Measurements from ENCODE around the gene CLVS2.
A peak's percentile ranks its signal among the peaks of the same experiment; 100 is the strongest.

CLVS2 gene

DNA sequence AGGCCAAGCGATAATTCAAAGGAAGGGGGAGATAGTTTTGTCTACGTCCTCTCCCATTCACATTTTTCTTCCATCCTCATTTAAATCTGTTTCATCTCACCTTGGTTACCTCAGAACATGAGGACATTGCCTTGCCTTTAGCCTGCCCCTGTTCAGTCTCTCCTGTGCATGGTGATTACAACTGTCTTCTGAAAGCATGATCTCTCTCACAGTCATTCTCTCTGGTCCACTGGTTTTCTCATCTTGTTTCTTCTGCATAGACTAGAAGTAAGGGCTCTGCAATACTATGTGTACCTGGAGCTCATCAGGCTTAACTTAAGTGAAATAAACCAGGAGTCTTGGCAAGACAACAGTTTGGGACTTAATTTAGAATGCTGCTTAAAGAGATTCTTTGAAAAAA lies 31.4 kb downstream of the CLVS2 start:
- Histone ChIP-seq H3K27me3 (ENCODE audit: control insufficient read depth, insufficient read depth, low read length) (no peaks in the 10 kb centered on the region), H3K27ac (ENCODE audit: low read length) (no peak overlapping the region), H3K4me1 (ENCODE audit: control insufficient read depth, low read depth, low read length) (no peaks in the 10 kb centered on the region), H3K36me3 (ENCODE audit: control insufficient read depth, low read depth, low read length) (no peaks in the 10 kb centered on the region), H3K9ac (ENCODE audit: low read length) (no peak overlapping the region), H3K4me3 (ENCODE audit: low read length) (no peak overlapping the region), H3K9me3 (ENCODE audit: control insufficient read depth, low read depth, low read length) (no peaks in the 10 kb centered on the region)

DNA sequence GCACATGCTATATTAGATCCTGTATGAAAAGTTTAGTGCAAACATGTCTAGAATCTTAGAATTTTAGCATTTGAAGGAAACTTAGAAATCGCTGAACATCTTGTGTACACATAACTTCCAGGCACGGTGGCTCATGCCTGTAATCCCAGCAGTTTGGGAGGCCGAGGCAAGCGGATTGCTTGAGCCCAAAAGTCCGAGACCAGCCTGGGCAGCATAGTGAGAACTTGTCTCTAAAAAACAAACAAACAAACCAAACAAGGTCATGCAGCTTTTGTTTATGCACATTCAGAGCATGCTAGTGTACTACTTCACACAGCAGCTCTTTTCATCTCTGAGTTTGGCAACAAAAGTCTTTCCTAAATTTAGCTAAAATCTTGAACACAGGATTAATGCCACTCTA lies 32.2 kb downstream of the CLVS2 start:
- Histone ChIP-seq H3K27ac (ENCODE audit: low read length) (no peak overlapping the region), H3K36me3 (ENCODE audit: control insufficient read depth, low read depth, low read length) (no peaks in the 10 kb centered on the region), H3K27me3 (ENCODE audit: control insufficient read depth, insufficient read depth, low read length) (no peaks in the 10 kb centered on the region), H3K4me3 (ENCODE audit: low read length) (no peak overlapping the region), H3K9me3 (ENCODE audit: control insufficient read depth, low read depth, low read length) (no peaks in the 10 kb centered on the region), H3K9ac (ENCODE audit: low read length) (no peak overlapping the region), H3K4me1 (ENCODE audit: control insufficient read depth, low read depth, low read length) (no peaks in the 10 kb centered on the region)

DNA sequence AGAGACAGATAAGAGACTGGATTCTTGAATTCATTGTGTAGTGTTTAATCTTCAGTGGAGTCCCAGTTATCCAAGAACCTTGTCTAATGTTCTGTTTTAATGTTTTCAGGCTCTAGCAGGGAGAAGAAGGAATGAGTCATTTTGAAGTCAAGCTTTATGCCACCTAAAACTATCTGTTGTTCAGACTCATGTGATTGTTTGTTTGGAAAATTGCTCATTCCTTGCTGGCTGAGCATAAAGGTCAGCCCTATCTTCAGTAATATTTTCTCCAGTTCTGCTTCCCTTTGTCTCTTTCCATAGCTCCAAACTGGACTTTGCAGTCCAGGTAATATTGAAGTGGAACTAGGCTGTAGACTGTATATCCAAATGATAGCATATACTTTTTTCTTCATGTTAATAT lies 34.2 kb downstream of the CLVS2 start:
- H3K4me1 ChIP-seq (ENCODE audit: control insufficient read depth, low read depth, low read length) = no peaks in the 10 kb centered on the region

DNA sequence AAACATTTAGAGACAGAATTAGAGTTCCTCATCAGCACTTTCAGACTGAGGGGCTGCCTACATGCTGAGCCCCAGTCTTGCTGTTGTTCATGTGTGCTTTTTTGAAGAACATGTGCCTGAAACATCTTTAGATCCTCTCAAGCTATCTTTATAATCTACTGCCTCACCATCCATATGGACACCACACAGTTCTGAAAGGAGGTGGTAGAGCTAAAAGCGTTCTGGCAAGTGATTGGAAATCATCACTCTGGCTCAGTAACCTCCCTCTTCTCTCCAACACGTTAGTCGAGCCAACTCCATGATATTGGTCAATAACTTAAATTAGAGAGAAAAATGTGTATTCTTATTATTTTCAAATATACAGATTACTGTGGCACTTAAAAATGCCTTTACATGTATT lies 40.6 kb downstream of the CLVS2 start:
- H3K27me3 ChIP-seq (ENCODE audit: control insufficient read depth, insufficient read depth, low read length) = no peaks in the 10 kb centered on the region

More for the DNA sequence above, 34.2 kb downstream of the CLVS2 start:
- Histone ChIP-seq H3K9ac (ENCODE audit: low read length) (no peak overlapping the region), H3K4me3 (ENCODE audit: low read length) (no peak overlapping the region), H3K27me3 (ENCODE audit: control insufficient read depth, insufficient read depth, low read length) (no peaks in the 10 kb centered on the region), H3K9me3 (ENCODE audit: control insufficient read depth, low read depth, low read length) (no peaks in the 10 kb centered on the region), H3K27ac (ENCODE audit: low read length) (no peak overlapping the region), H3K36me3 (ENCODE audit: control insufficient read depth, low read depth, low read length) (no peaks in the 10 kb centered on the region)

DNA sequence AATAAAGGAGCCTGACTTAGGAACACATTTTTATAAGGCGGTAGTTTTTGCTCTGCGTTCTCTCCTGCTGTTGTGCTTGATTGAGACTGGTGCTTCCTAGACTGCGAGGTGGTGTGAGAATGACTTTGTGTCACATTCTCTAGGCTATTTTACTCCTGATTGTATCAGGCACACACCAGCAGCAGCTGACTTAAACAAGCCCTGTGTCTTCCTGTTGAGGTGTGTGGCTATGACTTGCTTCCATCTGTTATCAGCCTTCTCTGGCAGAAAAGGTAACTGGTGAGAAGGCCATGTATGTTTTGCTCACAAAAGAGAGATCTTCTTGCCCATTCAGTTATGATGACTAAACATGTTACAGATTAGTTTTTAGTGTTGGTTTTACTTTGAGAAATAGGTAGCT lies 43.4 kb downstream of the CLVS2 start:
- Histone ChIP-seq H3K9me3 (ENCODE audit: control insufficient read depth, low read depth, low read length) (no peaks in the 10 kb centered on the region), H3K9ac (ENCODE audit: low read length) (no peak overlapping the region), H3K4me3 (ENCODE audit: low read length) (no peak overlapping the region), H3K27me3 (ENCODE audit: control insufficient read depth, insufficient read depth, low read length) (no peaks in the 10 kb centered on the region), H3K4me1 (ENCODE audit: control insufficient read depth, low read depth, low read length) (no peaks in the 10 kb centered on the region), H3K36me3 (ENCODE audit: control insufficient read depth, low read depth, low read length) (no peaks in the 10 kb centered on the region), H3K27ac (ENCODE audit: low read length) (no peak overlapping the region)

More for the DNA sequence above, 40.6 kb downstream of the CLVS2 start:
- H3K9ac ChIP-seq (ENCODE audit: low read length) = no peak overlapping the region
- no peaks in the 10 kb centered on the region for H3K36me3 ChIP-seq (ENCODE audit: control insufficient read depth, low read depth, low read length)
- H3K9me3 ChIP-seq (ENCODE audit: control insufficient read depth, low read depth, low read length) = no peaks in the 10 kb centered on the region
- no peak overlapping the region for H3K27ac ChIP-seq (ENCODE audit: low read length)
- no peak overlapping the region for H3K4me3 ChIP-seq (ENCODE audit: low read length)
- no peaks in the 10 kb centered on the region for H3K4me1 ChIP-seq (ENCODE audit: control insufficient read depth, low read depth, low read length)

DNA sequence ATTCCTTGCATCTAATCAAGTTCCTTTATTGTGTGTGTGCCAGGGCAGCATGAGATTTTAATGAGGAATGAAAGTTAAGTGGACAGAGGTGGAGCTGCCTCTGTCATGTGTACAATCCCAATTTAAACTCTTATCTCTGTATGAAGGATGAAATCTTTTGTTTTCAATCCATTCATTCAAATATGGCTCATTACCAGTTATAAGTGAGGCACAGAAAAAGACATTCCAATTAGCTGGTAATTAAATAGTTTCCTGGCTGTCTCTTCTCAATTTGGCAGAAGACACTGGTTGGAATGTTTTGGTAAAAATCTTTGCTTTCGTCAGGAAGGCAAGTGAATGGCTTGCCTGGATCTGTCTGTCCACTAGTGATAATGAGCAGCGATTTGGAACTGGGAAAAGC lies 46.4 kb downstream of the CLVS2 start:
- Histone ChIP-seq H3K27ac (ENCODE audit: low read length) (no peak overlapping the region), H3K4me1 (ENCODE audit: control insufficient read depth, low read depth, low read length) (no peaks in the 10 kb centered on the region), H3K4me3 (ENCODE audit: low read length) (no peak overlapping the region), H3K9ac (ENCODE audit: low read length) (no peak overlapping the region), H3K27me3 (ENCODE audit: control insufficient read depth, insufficient read depth, low read length) (no peaks in the 10 kb centered on the region), H3K9me3 (ENCODE audit: control insufficient read depth, low read depth, low read length) (no peaks in the 10 kb centered on the region), H3K36me3 (ENCODE audit: control insufficient read depth, low read depth, low read length) (no peaks in the 10 kb centered on the region)

DNA sequence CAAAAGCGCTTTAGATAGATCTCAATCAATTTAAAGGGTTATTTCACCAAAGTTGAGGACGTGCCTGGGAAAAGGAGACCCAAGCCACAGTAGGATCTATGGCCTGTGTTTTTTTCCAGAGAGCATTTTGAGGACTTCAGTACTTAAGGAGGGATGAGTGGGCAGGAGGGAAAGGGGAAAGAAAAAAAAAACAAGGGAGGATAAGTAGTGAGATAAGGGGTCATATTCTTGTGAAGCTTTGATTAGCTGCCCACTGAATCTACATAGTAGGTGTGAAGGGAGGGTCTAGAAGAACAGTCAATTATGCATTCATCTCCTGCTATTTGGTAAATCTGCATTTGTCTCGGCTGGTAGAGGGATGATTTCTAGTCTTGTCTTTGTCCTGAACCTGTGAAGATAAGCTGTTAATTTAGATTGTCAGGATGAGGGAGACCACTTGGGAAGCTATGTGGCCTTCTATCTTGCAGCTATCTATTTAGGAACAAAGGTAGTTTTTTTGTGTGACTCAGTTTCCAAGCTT lies 48.4 kb downstream of the CLVS2 start:
- Histone ChIP-seq H3K9ac (ENCODE audit: low read length) (no peak overlapping the region), H3K9me3 (ENCODE audit: control insufficient read depth, low read depth, low read length) (no peaks in the 10 kb centered on the region), H3K4me3 (ENCODE audit: low read length) (no peak overlapping the region), H3K27me3 (ENCODE audit: control insufficient read depth, insufficient read depth, low read length) (no peaks in the 10 kb centered on the region), H3K27ac (ENCODE audit: low read length) (no peak overlapping the region), H3K36me3 (ENCODE audit: control insufficient read depth, low read depth, low read length) (no peaks in the 10 kb centered on the region), H3K4me1 (ENCODE audit: control insufficient read depth, low read depth, low read length) (no peaks in the 10 kb centered on the region)

DNA sequence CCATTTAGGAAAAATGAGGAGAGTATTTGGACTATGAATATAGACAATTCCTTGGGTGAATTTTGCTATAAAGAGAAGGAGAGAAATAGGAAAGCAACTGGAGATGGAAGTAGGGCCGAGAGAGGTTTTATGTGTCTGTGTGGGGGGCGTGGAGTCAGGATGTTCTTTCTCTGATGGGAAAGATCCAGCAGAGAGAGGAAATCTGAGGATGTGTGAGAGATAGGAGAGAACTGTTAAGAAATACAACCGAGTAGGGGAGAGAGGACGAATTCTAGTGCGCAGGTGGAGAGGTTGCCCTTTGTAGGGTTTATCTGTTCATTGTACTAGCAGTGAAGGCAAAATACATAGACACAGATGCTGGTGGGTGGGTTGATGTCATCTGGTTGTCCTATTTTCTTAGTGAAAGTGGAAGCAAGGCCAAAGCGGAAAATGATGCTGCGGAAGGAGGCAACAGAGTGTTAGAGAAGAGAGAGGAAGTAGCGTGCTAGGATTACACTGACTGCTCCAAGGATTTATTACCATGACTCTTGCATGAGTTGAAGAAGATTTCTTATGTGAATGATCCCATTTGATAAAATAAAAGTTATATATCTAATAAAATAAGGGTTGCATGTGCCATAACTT lies 57.7 kb downstream of the CLVS2 start:
- H3K9me3 ChIP-seq (ENCODE audit: control insufficient read depth, low read depth, low read length) = no peaks in the 10 kb centered on the region
- H3K9ac ChIP-seq (ENCODE audit: low read length) = no peak overlapping the region
- H3K36me3 ChIP-seq (ENCODE audit: control insufficient read depth, low read depth, low read length) = no peaks in the 10 kb centered on the region
- no peak overlapping the region for H3K27ac ChIP-seq (ENCODE audit: low read length)
- H3K4me3 ChIP-seq (ENCODE audit: low read length) = no peak overlapping the region
- H3K27me3 ChIP-seq (ENCODE audit: control insufficient read depth, insufficient read depth, low read length) = no peaks in the 10 kb centered on the region
- H3K4me1 ChIP-seq (ENCODE audit: control insufficient read depth, low read depth, low read length) = no peaks in the 10 kb centered on the region

DNA sequence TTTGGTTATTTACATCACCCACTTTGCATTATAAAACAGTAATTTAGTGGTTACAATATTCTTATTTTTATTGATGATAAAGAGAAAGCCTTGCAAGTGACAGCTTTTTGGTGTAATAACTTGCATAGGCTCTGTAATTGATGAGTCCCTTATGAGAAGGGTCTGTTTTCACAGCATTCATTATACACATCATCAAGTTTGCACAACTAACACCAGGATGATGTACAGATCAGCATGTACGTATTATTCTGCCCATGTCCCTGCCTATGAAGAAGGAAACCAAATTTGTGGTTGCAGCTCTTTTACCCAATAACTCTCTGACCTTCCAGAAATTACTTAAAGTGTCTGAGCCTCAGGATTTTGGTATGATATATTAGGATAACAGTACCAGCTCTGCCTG lies 59.2 kb downstream of the CLVS2 start:
- no peak overlapping the region for H3K27ac ChIP-seq (ENCODE audit: low read length)
- H3K27me3 ChIP-seq (ENCODE audit: control insufficient read depth, insufficient read depth, low read length) = no peaks in the 10 kb centered on the region
- no peaks in the 10 kb centered on the region for H3K36me3 ChIP-seq (ENCODE audit: control insufficient read depth, low read depth, low read length)
- H3K4me1 ChIP-seq (ENCODE audit: control insufficient read depth, low read depth, low read length) = no peaks in the 10 kb centered on the region
- no peak overlapping the region for H3K9ac ChIP-seq (ENCODE audit: low read length)
- H3K4me3 ChIP-seq (ENCODE audit: low read length) = no peak overlapping the region
- H3K9me3 ChIP-seq (ENCODE audit: control insufficient read depth, low read depth, low read length) = no peaks in the 10 kb centered on the region

DNA sequence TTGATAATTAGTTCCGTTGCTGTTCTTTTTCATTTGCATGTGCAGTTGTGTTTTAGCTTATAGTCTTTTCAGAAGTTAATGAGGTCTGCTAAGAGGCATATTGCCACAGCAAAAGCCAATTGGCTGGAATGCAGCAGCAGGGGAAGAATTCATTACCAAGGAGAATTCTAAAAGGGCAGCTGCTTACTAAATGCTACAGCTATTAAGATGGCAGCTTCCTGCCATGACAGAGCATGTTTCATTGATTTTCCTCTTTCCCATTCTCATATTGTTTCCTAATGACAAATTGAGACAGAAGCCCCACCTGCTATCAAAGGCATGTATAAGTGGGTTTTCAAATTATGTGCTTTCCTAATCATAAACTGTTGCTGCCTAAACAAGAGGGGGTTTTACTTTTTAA lies 66.6 kb downstream of the CLVS2 start:
- no peaks in the 10 kb centered on the region for H3K9me3 ChIP-seq (ENCODE audit: control insufficient read depth, low read depth, low read length)
- no peaks in the 10 kb centered on the region for H3K27me3 ChIP-seq (ENCODE audit: control insufficient read depth, insufficient read depth, low read length)
- H3K4me1 ChIP-seq (ENCODE audit: control insufficient read depth, low read depth, low read length) = peaks cover 15% of the 10 kb centered on the region
- peak overlapping the region; percentile 28 for H3K9ac ChIP-seq (ENCODE audit: low read length)
- no peaks in the 10 kb centered on the region for H3K36me3 ChIP-seq (ENCODE audit: control insufficient read depth, low read depth, low read length)
- H3K4me3 ChIP-seq (ENCODE audit: low read length) = no peak overlapping the region
- H3K27ac ChIP-seq (ENCODE audit: low read length) = peak overlapping the region; percentile 52

DNA sequence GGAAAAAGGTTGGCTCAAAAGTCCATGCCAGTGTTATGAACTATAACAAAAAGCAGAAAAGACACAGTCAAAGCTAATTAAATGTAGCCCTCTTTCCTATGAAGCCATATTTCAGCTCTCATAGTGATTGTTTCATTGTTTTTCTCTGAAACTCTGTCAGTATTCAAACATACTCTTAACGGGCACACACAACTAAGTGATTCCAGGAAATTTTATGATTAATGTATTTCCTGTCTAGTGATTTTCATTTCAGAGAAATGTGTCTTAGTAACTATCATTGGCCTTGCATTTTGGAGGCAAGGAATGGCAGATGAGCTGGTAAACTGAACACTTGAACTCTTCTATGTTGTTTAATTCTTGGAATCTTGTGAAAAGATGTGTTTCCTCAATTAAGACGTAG lies 68.0 kb downstream of the CLVS2 start:
- Histone ChIP-seq H3K27me3 (ENCODE audit: control insufficient read depth, insufficient read depth, low read length) (no peaks in the 10 kb centered on the region), H3K27ac (ENCODE audit: low read length) (no peak overlapping the region), H3K9ac (ENCODE audit: low read length) (no peak overlapping the region)

DNA sequence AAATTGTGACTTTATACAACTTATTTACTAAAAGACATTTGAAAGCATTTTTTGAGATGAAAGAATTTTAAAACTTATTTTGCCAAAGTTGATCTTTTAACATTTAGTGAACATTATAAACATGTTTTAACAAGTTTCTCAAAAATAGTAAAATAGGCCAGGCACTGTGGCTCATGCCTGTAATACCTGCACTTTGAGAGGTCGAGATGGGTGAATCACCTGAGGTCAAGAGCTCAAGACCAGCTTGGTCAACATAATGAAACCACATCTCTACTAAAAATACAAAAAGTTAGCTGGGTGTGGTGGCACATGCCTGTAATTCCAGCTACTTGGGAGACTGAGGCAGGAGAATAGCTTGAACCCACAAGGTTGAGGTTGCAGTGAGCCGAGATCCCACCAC lies 78.6 kb downstream of the CLVS2 start:
- Histone ChIP-seq H3K27ac (ENCODE audit: low read length) (no peak overlapping the region), H3K9ac (ENCODE audit: low read length) (no peak overlapping the region), H3K36me3 (ENCODE audit: control insufficient read depth, low read depth, low read length) (no peaks in the 10 kb centered on the region), H3K4me1 (ENCODE audit: control insufficient read depth, low read depth, low read length) (no peaks in the 10 kb centered on the region), H3K27me3 (ENCODE audit: control insufficient read depth, insufficient read depth, low read length) (no peaks in the 10 kb centered on the region), H3K9me3 (ENCODE audit: control insufficient read depth, low read depth, low read length) (no peaks in the 10 kb centered on the region), H3K4me3 (ENCODE audit: low read length) (no peak overlapping the region)

More for the DNA sequence above, 68.0 kb downstream of the CLVS2 start:
- Histone ChIP-seq H3K36me3 (ENCODE audit: control insufficient read depth, low read depth, low read length) (no peaks in the 10 kb centered on the region), H3K4me1 (ENCODE audit: control insufficient read depth, low read depth, low read length) (peaks cover 15% of the 10 kb centered on the region), H3K4me3 (ENCODE audit: low read length) (no peak overlapping the region), H3K9me3 (ENCODE audit: control insufficient read depth, low read depth, low read length) (no peaks in the 10 kb centered on the region)
